ENCODE data around the gene TMEM247.
"Not testable (repeated sequence)": the region's sequence is repeated elsewhere in the genome, so short reads cannot be mapped to it uniquely, and the experiment has no call there.

Gene TMEM247

DNA sequence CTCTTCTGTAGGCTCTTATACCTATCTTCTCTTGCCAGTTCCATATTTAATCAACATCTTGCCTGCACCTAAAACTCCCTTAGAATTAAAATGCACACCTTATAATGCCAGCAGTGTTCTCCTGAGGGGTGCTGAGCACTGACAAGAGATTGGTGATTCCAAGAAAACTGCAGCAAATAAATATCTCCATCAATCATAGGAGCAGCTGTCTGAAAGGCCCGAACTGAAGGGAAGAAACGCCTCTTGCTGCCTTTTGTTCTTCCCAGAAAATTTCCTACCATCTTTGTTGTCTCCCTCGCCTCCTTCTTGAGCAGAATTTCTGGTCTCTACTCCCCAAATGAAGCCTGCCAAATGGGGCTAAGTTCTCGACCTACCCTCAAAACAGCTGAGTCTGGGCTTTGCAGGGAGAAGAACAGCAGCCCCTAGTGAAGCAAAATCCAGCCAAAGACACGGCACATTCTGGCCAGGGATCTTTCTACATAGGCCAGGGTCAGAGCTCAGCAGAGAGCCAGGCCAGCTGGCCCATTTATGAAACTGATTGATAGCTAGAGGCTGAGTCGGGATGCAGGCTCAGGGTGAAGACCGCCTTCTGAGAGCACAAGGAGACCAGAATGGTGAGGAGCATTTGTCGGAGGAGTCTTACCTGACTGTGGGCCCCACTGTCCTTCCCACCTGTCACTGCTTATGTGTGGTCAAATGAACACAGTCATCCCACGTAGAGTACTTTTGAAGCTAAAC is 20.4 kb upstream of the TMEM247 start:
- no peak for DNase-seq (ENCODE audit: low read depth in 2 of 3, low spot score in 1 of 3)

DNA sequence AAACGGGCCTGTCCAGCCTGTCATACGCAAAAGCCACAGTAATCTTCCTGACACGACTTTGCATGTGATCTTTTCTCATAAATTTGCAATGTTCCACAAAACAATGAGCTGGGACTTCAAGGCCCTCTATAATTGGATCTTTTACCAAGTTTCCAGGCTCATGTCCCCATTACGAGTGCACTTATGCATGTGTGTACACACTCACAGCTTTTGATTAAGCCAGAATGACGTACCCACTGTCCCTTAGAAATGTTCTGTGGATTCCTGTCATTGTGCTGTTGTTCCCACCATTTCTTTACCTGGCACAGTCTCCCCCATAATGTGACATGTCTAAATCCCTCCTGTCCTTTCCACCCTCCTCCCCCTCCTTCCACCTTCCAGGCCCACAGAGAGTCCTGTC is 19.7 kb upstream of the TMEM247 start:
- DNase-seq (ENCODE audit: low read depth in 2 of 3, low spot score in 1 of 3) = no peak

DNA sequence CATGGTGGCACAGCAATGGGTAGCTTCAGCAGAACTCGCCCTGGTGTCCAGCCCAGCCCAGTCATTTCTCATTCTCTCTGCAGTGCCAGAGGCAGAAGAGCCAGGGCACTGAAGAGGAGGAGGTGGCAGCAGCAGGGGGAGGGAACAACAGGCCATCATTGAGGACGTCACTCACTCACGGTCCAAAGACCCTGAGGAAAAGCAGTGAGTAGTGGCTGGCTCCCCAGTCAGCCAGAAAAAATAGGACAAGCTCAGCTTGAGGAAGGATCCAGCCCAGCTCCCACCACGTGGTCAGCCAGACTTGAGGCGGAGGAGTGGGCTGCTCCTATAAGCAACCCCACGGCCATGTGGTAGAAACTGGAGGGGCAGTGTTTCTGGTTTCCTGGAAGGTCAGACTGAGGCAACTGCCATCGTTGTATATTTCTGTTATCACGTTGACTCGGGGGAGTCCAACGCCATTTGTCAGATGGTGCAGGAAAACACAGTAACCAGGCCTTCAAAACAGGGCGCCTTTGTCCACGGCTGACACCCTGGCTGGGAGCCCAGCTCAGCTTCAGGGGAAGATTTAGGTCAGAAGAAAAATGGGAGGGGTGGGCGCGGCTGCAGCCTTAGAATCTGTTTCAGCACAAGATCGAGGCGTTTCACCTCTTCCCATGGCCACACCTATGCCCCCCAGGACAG is 19.0 kb upstream of the TMEM247 start:
- DNase-seq (ENCODE audit: low read depth in 2 of 3, low spot score in 1 of 3) = no peak

- DNase-seq (ENCODE audit: low read depth in 2 of 3, low spot score in 1 of 3) = peak; percentile 48 to 85 (median 61)
These were observed 18.2 kb upstream of the TMEM247 start for GRCh38 chr2:46461011-46461674.

- DNase-seq (ENCODE audit: low read depth in 2 of 3, low spot score in 1 of 3) = no peak
These were observed 17.6 kb upstream of the TMEM247 start for GRCh38 chr2:46461709-46462171.

DNA sequence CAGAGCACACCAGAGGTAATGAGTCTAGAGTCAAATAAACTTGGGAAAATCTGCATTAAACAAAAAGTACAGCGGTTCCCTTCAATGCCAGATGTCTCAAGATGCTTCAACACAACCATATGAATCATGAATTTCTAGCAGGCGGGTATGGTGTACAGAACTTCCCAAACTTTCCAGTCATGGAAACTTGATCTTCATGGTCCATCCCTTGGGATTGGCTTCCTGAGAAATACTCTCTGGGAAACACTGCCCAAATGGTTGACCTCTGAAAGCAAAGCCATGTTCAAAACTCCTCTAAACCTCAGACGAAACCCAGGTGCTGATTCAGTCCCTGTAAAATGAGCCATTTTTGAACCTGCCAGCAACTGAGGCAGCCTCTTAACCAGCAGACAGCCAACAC is 16.4 kb upstream of the TMEM247 start:
- no peak for DNase-seq (ENCODE audit: low read depth in 2 of 3, low spot score in 1 of 3)

- DNase-seq (ENCODE audit: low read depth in 2 of 3, low spot score in 1 of 3) = no peak
These were observed 10.2 kb upstream of the TMEM247 start for GRCh38 chr2:46469116-46469515.

GRCh38 chr2:46469700-46470099 is 9.7 kb upstream of the TMEM247 start:
- DNase-seq (ENCODE audit: low read depth in 2 of 3, low spot score in 1 of 3) = no peak

DNA sequence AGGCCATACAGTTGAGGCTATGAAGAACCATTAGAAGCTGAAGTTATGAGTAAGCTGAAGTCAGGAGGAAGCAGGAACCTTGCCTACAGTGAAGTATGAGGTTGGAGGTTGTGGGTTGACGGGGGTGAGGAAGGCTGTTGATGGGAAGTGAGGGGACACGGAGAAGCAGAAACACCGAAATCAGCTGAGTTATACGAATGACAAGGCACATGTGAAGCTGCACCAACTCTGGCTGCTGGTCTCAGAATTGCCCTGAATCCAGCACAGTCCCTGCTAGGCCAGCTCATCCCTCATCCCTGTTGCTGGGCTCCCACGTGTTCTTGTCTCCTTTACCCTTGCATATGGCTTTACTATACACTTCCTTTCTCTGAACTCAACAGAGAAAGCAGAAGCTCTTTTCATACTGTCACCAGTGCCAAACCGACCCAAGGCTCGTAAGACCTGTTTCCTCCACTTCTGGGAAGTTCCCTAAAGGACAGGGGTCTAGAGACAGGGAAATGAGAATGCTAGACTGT is 9.2 kb upstream of the TMEM247 start:
- no peak for DNase-seq (ENCODE audit: low read depth in 2 of 3, low spot score in 1 of 3)

GRCh38 chr2:46471019-46471583 is 8.3 kb upstream of the TMEM247 start:
- DNase-seq (ENCODE audit: low read depth in 2 of 3, low spot score in 1 of 3) = no peak

GRCh38 chr2:46471697-46472096 is 7.7 kb upstream of the TMEM247 start:
- no peak for DNase-seq (ENCODE audit: low read depth in 2 of 3, low spot score in 1 of 3)

GRCh38 chr2:46472165-46472564 is 7.2 kb upstream of the TMEM247 start:
- DNase-seq (ENCODE audit: low read depth in 2 of 3, low spot score in 1 of 3) = not testable (repeated sequence)

DNA sequence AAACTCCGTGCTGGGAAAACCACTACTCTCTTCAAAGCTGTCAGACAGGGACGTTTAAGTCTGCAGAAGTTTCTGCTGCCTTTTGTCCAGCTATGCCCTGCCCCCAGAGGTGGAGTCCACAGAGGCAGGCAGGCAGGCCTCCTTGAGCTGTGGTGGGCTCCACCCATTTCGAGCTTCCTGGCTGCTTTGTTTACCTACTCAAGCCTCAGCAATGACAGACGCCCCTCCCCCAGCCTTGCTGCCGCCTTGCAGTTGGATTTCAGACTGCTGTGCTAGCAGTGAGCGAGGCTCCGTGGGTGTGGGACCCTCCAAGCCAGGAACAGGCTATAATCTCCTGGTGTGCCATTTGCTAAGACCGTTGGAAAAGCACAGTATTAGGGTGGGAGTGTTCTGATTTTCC is 1.9 kb upstream of the TMEM247 start:
- DNase-seq (ENCODE audit: low read depth in 2 of 3, low spot score in 1 of 3) = not testable (repeated sequence)

DNA sequence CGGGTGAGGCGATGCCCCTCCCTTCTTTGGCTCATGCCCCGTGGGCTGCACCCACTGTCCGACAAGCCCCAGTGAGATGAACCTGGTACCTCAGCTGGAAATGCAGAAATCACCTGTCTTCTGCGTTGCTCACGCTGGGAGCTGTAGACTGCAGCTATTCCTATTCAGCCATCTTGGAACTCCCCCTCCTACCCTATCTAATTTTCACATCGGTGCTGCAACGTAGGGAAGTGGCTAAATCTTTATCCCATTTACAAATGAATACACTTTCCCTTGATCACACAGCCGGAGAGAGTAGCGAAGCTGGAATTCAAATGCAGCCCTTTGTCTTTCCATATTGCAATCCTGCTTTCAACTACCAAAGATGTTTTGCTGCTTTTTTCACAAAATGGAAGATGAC is 1.4 kb upstream of the TMEM247 start:
- DNase-seq (ENCODE audit: low read depth in 2 of 3, low spot score in 1 of 3) = no peak

DNA sequence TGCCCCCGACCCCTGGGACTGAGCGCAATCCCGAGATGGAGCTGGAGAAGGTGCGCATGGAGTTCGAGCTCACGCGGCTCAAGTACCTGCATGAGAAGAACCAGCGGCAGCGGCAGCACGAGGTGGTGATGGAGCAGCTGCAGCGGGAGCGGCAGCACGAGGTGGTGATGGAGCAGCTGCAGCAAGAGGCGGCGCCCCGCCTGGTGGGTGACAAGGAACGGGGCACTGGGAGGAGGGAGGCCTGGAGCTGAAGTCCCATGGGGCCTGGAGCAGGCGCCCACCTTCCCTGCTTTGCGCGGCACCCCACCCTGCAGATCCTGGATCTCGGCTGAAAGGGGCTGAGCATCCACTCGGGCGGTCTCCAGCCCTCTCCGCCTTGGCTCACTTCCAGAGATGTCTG is 1.2 kb downstream of the TMEM247 start:
- DNase-seq (ENCODE audit: low read depth in 2 of 3, low spot score in 1 of 3) = no peak

DNA sequence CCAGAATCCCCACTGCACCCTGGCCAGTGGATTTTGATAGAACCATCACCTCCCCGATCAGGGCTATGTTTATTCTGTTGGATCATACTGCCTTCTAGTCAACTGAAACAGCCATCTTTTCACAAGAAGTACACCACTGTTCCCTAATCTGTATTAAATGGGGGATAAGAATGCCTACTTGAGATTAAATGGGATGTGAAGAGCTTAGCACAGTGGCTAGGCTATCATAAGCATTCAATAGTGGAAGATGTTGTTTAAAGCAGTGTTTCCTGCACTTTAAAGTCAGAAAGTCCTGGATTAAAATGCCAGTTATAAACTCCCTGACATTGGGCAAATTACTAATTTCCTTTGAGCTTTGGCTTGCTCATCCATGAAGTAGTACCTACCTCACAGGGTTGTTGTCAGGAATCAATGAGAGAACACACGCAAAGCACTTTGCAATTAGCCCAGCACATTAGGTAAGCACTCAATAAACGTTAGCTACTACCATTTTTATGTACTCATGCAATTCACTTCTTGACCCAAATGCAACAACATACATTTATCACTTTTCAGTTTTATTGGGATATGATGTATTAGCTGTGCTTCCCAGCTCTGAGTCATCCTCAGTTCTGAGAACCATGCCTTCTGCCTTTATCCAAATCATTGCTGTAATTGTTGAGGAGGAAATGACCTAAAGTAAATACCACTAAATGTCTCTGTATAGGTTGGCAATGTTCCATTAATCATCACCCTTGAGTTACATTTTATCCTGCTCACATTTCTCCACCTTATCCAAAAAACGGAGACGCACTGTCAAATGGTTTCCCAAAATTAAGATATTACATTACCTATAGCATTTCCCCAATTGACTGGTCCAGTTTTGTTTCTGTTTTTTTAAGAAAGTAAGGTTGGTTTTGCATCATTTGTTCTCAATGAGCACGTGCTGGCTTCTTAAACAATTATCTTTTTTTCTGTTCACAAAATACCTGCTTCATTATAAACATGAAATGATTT is 2.1 kb downstream of the TMEM247 start:
- no peak for DNase-seq (ENCODE audit: low read depth in 2 of 3, low spot score in 1 of 3)

- no peak for DNase-seq (ENCODE audit: low read depth in 2 of 3, low spot score in 1 of 3)
These were observed 3.1 kb downstream of the TMEM247 start for GRCh38 chr2:46482490-46482889.

DNA sequence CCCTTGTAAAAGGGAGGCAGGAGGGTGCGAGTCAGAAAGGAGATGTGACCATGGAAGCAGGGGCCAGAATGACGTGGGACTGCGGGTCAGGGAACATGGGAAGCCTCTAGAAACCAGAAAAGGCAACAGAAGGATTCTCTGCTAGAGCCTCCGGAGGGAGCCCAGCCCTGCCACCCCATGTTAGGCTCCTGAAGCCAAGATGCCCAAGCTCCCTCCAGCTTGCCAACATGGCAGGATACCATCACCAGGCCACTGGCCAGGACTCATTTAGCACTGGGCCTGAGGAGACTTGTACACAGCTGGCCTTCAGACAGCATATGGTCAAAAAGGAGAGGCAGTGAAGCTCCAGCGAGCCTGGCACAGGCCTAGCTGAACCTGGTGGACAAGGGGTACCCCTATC is 5.6 kb downstream of the TMEM247 start:
- DNase-seq (ENCODE audit: low read depth in 2 of 3, low spot score in 1 of 3) = no peak

DNA sequence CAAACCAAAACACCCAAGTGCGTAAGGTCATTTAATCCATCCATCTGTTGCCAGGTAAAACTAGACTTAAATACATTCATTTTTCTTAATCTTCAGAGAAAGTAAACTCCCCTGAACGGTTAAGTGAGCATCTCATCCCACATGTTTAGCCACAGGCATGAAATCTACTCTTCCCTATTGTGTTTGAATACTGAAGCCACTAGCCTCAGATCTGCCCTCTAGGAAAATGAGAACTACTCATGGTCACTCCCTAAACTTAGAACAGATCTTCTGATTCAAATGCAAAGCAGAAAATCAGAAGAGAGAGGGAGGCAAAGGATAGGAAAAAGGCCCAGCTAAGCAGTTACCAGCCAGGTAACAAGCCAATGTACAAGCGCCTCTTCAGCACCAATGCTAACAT is 7.1 kb downstream of the TMEM247 start:
- DNase-seq (ENCODE audit: low read depth in 2 of 3, low spot score in 1 of 3) = no peak

- DNase-seq (ENCODE audit: low read depth in 2 of 3, low spot score in 1 of 3) = no peak
These were observed 8.4 kb downstream of the TMEM247 start for GRCh38 chr2:46487667-46488335.

All from stimulated activated CD4-positive, alpha-beta T cell treated with anti-CD3 and anti-CD28 coated beads, Interleukin-12 subunit alpha, Interleukin-12 subunit beta, amount 100 ng/mL, for 48 hours (primary cell).